Measurements from ENCODE around the gene MAP2K5.

MAP2K5 gene

DNA sequence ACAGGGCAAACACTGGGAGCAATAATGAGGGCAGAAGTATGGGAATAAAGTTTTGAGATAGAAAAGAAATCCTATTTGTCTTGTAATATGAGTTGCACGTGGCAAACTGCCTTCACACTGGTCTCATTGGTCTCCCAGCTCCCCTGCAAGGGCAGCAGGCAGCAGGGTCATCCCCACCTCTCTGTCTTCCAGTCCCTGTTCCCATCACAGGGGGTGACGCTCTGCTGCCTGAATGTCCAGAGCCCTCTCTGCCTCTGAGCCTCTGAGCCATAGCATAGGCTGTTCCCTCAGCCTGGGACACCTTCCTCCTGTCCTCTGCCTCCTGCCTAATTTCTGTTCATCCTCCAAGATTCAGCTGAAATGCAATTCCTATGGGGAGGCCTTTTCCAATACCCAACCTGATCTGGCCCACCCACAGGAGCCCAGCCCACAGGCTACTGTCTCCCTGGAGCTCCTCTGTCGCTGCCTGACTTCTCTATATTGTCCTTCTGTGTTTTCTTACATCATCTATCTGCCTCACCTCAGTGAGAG is 270.7 kb downstream of the MAP2K5 start:
- no peak for DNase-seq

DNA sequence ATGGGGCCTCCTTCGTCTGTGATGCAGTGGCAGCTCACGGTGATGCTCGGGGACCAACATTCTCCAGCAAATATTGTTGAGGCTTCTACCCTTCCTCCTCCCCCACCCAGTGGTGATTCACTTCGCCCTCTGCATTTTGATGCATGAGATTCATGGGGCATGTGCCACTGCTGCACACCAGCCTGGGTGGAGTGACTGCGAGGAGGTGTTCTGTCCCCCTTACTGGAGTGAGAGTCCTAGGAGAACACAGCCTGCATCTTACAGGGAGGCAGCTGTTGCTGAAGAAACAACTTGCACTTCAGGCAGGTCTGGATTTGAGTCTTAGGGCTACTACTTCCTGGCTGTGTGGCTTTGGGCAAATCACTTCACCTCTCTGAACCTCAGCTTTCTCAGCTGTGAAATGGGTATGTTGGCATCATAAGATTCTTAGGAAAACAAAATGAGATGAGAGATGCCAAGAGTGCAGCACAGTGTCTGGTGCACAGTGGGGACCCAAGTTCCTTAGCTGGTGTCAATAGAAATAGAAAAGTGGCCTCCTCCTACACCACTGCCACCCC is 272.6 kb downstream of the MAP2K5 start:
- no peak for DNase-seq

DNA sequence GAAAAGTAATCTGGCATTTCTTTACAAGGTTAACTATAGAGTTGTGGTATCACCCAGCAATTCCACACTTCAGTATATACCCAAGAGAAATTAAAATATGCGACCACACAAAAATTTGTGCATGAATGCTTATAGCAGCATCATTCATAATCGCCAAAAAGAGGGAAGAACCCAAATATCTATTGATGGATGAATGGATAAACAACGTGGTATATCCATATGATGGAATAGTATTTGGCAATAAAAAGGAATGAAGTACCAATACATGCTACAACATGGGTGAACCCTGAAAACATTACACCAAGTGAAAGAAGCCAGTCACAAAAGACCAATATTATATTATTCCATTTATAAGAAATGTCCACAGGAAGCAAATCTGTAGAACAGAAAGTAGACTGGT is 274.2 kb downstream of the MAP2K5 start:
- no peak for DNase-seq

DNA sequence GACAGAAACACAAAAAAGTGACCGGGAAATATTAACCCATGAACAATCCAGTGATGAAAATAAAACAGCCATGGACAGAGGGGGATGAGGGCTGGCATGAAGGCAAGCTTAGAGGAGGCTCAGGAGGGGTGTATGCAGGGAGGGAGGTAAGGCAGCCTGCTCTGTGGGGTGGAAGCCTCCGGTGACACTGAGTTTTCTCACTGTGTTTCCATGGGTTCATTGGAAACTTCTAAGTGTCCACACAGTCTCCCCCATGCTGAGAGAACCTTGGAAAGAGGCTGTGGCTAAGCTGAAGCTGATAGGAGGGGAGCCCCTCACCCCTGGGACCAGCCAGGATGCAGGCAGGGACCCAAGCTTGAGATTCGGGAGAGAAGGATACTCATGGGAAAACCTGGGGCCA is 276.0 kb downstream of the MAP2K5 start:
- DNase-seq = no peak

DNA sequence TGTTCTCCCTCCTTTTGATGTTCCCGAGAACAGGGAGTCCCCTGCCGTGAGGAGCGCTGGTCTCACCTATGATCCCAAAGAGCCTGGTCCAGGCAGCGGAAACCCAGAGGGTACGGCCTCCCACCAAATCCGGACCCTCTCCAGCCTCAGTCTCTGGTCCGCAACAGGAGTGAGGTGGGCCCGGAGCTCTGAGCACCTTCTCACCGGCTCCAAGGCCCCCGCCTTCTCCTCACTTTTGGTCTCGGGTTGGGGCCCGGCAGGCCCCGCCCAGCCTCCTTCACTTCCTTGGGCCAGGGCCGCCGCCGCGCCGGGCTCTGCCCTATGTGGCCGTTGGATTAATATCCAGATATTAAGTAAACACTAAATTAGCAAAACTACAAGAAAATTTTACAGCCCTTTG is 277.1 kb downstream of the MAP2K5 start:
- no peak for DNase-seq

DNA sequence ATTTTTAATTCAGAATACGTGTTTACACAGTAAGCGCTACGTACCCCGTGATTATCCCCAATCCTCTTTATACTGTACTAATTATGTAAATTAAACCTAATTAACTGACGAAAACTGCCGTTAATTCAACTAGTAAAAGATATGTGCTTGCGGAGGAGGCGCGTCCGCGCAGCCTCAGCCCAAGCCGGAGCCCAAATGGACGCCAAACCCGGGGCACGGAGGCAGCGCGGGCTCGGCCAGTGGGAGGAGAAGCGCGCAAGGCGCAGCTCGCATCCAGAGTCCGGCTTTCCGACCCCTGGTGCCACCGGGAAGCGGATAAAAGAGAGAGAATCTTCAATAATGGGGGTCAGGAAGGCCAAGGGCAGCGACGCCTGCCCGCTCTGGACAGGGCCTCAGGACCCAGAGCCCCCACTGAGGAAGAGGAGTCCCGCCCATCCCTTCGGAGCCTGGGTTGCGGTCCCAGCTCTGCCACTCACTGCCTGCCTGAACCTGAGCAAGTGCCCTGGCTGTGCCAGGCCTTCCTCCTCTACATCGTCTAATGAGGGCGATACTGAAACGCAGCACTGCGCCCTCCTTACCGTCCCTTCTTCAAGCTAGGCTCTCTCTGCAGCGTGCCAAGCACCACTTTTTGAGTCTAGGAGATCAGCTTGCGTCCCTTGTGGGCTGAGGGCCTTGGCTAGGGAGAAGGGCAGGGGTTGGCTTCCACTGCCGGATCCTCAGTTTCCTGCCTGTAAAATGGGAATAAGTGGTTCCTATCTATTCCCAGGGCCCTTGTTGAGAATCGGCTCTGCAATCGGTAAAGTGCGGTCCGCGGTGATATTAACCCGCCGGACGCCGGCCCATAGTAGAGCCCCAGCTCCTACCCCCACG is 277.9 kb downstream of the MAP2K5 start:
- no peak for DNase-seq

DNA sequence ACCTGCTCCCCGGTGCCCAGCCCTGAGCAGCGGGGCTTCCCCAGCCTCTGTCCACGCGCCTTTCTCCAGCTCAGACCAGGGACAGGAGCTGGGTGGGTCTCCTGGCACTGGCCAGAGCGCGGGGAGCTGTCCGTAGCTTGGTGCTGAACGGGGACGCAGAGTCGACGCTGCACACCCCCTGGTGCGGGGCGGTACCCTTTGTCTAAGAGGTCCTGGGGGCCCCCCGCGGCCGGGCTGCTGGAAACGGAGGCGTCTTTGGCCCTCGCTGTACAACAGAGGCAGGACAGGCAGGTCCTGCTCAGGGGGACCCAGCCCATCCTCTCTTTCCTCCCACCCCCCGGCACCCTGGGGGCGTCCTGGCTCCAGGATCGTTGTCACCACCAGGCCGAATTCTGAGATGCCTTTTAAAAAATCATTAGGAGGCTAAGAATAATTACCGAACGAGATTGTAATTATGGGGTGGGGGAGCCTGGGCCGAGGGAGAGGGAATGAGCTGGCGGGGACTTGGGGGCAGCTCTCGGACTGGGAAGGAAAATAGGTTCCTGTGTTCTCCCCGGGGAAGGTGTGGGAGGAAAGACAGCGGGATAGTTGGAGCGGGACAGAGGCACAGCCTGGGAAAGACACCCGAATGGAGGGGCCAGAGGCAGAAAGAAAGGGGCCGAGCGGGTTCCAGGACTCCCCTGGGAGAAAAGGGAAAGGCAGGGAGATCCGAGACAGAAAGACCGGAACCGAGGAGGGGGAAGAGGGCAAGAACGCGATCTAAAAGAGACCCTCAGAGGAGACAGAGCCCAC is 278.7 kb downstream of the MAP2K5 start:
- no peak for DNase-seq

DNA sequence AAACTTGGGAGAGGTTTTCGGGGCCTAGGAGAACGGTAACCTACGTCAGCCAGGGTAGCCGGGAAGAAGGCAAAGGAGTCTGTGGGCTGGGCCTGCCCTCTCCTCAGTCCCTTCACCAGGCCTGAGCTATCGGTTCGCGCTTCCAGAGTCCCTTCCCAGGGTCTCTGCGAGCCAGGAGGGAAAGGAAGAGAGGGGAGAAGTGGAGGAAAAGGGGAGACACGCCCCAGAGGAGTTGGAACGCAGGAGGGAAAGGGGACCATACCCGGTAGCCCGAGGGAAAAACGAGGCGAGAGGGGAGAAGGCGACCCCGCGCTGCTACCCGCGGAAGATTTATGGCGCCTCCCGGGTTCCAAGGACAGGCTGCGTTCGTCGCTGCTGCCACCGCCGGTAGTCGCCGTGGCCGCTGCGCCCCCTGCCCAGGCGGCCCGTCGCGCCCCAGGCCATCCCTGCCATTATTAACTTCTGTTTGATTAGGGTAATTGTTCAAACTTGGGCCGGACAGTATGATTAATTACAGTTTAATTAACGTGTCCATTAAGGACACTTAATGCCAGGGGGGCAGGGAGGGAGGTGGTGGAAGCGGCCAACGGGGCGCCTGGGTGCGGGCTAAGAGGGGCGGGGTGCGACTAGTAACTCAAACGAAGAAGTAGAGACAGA is 279.4 kb downstream of the MAP2K5 start:
- DNase-seq = no peak

DNA sequence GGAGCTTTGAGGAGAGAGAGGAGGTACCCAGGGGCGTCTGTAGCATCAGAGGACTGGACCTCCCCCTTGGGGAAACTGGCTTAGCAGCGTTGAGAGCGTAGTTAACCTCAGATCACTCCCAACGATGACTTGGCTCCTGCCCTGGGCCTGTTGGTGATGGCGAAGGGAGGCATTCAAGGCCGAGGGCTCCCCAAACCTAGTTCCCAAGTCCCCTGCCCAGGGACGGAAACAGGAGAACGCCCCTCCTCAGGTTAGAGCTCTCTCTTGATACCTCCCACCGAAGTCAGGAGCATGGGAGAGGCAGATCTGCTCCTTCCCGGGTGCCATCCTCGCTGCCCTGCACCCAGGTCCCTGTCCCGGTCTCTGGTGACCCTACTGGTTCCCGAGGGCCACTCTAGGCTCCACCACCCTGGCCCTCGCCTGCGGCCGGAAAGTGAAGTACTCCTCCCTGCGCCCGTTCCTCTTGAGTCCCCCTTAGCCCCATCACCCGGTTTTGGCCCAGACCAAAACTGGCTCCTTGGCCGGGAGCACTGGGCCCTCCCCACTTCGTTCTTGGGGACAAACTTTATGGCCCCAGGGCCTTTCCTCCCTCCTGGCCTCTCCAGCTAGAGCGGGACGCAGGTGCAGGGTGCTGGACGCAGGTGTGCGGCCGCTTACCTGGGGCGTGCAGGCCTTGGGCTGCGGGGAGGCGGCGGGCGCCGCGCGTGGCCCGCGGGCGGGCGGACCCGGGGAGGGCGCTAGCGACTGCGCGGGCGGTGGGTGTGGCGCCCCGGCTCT is 280.2 kb downstream of the MAP2K5 start:
- DNase-seq = no peak

DNA sequence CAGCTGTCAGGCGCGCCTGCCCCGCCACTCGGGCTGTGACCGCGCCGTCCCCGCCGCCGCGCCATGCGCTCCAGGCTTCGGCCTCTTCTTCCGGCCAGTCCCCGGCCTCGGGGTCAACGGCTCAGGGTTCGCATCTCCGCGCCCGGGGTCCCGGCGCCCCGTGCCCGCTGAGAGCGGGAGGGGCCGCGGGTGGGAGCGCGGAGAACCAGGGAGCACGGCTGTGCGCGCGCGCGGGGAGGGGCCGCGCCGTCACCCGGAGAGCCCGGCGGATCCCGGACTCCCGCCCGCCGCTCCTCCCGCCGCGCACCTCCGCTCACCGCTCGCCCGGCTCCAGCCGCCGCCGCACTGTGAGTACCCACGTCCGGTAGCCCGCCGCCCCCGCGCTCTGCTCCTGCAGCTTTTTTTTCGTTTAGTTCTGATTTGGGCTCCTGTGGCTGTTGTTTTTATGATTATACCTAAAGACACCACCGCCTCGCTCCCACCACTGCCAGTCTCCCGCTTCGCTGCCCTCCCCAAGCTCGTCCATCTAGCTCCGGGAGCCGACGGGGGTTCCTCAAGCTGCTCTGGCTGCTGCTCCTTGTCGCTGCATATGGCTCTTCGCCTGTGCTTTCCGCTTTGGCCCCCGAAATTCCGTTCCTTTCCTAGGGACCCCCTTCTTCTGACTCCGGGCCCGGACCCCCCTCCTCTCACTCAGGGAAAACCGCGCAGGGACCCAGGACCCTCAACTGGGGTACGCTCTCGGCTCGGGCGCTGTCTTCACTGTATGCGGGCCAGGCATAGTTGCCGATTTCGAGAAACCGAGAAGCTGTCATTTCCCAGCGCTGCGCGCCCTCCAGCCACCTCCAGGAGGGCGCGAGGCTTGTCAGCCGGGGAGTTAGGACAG is 281.1 kb downstream of the MAP2K5 start:
- DNase-seq = no peak

DNA sequence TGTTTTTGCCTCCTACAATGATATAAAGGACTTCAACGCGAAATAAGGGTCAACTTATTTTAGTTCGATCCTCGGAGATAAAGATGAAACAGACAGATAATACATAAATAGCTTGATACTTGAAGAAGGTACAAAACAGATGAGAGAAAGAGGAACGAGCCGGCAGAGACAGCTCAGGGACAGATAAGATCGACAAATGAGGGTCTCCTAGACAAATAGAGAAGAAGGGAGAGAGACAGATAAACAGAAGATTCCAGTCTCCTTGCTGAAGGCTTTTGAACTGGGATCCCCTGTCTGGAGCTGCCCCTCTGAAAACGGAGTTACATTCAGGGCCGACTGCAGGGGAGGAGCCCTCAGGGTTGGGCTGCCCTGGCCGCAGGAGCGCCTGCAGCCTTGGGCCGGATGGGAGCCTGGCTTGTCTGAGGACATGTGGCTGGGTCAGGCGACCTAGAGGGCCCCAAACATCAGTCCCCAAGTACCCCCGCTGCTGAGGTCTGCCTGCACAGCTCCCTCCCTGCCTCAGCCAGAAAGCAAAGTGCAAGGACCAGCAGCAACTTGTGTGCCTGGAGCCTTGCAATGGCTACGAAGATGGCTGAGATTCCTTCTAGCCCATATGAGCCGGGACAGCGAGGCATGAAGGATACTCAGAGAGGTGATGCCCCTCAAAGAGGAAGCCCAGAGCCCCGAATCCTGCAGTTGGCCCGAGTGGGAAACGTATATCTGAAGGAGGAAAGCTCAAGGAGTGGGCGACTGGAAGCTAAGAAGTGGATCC is 281.9 kb downstream of the MAP2K5 start:
- no peak for DNase-seq

DNA sequence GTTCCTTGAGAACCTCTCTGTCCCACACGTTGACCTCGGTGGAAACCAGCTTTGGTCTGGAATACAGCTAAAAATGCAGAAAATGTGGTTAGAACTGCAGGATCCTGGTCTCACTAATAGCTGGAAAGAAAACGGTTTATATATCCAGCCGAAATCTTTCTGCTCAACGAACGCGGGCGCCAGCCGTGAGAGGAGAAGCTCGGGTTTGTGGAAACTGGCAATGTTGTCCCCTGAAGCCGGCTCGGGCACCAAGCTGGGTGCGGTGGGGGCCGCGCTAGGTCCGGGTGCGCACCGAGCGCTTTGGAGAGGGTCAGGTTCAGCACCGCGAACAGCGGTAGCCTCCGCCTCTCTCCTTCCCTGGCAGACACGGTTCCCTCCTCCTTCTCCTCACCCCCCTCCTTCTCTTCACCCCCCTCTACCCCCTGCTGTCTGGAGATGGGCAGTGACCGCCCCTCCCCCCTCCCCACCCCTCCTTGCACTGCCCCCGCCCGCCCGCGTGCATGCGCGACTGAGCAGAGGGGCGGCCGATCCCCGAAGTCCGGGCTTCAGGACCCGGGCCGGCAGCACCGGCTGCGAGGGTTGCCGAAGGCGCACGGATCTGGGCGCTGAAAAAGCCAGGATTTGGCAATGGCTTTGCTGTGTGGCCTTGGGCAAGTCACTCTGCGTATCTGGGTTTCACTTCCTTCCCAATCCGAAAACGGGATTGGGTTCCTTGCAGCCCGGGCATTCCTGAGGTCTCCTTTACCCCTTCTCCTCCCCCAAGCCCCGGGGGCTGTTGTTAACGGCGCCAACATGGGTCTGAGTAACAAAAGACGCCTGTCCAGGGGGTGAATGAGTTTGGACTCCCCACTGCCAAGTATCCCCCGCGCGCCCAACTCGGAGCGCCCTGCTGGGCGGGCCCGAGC is 282.7 kb downstream of the MAP2K5 start, which contains the start of gene SKOR1:
Gene SKOR1 (plus strand): TSS at position 534 of the 905 bp plus-strand sequence. CDS start 94 bp downstream, at position 628.
- DNase-seq = peak; percentile 7 to 30

DNA sequence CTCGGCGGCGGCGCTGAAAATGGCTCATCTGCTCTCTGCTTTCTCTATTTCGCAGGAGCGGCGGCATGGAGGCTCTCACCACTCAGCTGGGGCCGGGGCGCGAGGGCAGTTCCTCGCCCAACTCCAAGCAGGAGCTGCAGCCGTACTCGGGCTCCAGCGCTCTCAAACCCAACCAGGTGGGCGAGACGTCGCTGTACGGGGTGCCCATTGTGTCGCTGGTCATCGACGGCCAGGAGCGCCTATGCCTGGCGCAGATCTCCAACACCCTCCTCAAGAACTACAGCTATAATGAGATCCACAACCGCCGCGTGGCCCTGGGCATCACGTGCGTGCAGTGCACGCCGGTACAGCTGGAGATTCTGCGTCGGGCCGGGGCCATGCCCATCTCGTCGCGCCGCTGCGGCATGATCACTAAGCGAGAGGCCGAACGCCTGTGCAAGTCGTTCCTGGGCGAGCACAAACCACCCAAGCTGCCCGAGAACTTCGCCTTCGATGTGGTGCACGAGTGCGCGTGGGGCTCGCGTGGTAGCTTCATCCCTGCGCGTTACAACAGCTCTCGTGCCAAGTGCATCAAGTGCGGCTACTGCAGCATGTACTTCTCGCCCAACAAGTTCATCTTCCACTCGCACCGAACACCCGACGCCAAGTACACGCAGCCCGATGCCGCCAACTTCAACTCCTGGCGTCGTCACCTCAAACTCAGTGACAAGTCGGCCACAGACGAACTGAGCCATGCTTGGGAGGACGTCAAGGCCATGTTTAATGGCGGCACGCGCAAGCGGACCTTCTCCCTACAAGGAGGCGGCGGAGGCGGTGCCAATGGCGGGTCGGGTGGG is 283.6 kb downstream of the MAP2K5 start:
- DNase-seq = no peak

DNA sequence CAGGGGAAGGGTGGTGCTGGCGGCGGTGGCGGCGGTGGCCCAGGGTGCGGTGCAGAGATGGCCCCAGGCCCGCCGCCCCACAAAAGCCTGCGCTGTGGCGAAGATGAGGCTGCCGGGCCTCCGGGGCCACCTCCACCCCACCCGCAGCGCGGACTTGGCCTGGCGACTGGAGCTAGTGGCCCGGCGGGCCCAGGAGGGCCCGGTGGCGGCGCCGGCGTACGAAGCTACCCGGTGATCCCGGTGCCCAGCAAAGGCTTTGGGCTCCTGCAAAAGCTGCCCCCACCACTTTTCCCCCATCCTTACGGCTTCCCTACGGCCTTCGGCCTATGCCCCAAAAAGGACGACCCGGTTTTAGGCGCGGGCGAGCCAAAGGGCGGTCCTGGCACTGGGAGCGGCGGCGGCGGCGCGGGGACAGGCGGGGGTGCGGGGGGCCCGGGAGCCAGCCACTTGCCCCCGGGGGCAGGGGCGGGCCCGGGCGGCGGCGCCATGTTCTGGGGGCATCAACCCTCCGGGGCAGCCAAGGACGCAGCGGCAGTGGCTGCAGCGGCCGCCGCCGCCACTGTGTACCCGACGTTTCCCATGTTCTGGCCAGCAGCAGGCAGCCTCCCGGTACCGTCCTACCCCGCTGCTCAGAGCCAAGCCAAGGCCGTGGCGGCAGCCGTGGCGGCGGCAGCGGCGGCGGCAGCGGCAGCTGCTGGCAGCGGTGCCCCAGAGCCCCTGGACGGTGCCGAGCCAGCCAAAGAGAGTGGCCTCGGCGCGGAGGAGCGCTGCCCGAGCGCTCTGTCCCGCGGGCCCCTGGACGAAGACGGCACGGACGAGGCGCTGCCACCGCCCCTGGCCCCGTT is 284.4 kb downstream of the MAP2K5 start:
- DNase-seq = no peak

DNA sequence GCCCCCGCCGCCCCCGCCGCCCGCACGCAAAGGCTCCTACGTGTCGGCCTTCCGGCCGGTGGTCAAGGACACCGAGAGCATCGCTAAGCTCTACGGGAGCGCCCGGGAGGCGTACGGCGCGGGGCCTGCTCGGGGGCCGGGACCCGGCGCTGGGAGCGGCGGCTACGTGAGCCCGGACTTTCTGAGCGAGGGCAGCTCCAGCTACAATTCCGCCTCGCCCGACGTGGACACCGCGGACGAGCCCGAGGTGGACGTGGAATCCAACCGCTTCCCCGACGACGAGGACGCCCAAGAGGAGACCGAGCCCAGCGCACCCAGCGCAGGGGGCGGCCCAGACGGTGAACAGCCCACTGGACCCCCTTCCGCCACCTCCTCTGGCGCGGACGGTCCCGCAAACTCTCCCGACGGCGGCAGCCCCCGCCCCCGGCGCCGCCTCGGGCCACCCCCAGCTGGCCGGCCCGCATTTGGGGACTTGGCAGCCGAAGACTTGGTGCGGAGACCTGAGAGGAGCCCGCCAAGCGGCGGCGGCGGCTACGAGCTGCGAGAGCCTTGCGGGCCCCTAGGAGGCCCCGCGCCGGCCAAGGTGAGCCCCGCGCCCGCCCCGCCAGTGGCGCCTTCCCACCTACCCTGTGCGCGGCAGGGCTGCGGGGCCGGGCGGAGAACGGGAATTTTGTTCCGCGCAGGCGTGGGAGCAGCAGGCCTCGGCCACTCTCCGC is 285.2 kb downstream of the MAP2K5 start:
- no peak for DNase-seq

DNA sequence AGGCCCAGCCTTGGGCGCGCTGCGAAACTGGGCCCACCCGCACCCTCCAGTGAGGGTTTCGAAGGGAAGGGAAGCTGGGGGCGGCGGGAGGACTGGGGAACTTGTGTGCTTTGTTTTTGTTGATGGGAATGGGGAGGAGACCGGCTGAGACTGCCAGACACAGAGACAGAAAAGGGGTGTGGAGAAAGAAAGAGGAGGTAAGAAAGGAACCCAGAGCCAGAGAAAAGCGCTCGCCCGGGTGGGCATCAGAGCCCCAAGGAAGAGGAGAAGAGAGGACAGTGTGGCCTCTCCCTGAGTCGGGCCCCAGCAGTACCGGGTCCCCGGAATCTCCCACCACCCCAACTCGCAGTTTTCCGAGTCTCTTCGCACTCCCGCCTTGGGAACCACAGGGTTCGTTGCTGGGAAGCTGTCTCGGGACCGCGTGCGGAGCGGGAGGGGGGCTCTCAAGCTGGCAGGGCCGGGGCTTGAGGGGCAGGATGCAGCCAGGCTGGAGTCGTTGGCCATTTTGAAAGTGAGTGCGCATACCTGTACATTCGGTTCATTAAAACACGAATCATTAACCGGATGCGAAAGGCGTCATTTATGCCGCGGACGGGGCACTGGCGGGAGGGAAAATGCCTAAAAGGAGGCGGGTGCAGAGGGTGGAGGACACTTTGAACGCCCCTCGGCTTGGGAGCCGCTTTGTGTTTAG is 285.9 kb downstream of the MAP2K5 start:
- no peak for DNase-seq

Data from Kasumi-1 (cell line).